DMS53 treated with DMSO at 0.1 percent for 48 hours (cell line): ENCODE measurements around the gene TMEM30A.
A peak's percentile ranks its signal among the peaks of the same experiment; 100 is the strongest.

Experiments
- DNase-seq: peaks from one replicate; lab custom pipeline; 2025; ENCODE audit not compliant: unreplicated experiment; lab: John Stamatoyannopoulos, UW

Gene TMEM30A

DNA sequence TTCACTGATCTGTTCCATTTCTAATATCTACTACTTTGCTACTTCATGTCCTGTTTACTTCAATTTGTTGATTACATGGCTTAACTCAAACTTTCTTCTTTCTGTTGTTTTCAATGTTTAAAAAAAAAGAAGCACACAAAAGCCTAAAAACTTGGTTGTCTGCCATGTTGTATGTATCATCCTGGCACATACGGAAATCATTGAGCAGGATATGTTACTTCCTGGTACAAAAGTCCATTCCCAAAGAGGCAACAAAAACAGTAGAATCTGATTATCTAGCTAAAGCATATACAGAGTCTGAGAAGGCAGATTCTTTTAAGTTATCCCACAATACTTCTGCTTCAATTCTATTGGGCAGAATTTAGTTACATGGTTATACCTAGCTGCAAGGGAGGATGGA lies 64.2 kb downstream of the TMEM30A start:
- DNase-seq: no peak

DNA sequence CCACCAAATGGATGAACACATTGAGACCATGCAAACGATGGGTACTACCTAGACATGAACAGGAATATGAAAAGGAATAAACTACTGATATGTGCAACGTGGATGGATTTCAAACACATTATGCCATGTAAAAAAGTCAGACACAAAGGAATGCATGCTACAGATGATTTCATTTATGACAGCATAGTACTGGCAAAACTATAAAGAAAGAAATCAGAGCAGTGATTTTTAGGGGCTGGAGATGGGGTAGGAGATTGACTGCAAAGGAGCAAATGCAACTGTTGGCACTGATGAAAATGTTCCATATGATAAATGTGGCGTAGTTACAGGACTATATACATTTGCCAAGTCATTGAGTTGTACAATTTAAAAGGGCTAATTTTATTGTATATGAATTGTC lies 65.3 kb downstream of the TMEM30A start:
- no peak for DNase-seq

DNA sequence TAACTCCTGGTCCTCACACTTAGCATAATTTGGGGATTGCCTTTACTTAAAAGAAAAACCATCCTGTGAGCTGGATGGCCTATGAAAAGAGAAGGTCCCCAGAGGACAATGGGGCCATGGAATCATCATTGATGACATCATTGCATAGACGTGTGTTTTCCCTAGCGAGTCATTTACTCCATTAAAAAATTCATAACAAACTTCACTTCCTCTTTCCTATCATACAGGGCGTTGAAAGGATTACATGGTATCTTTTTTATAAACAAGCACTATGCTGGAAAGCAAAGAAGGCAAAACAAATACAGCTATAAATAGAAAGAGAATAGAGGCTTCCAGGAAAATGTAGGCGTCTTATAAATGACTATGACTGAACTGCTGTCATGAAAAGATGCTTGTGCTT lies 67.4 kb downstream of the TMEM30A start:
- DNase-seq: peak; percentile 38

DNA sequence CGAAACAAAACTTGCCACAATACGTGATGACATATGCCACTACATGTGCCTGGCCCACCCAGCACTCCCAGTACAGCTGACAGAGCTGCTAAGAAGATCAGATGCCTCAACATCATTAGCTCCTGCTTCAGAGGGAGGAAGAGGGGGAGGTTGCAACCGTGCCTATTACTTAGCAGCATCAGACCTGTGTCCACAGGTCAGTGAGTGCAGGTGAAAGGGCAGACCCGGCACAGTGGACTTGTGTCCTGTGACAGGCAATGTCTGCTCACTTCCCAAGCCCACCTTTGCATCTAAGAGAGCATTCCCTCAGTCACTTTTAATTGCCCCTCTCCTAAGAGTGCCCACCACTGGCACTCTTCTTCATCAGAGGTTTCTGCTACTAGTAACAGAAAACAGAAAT lies 69.3 kb downstream of the TMEM30A start:
- DNase-seq: no peak

DNA sequence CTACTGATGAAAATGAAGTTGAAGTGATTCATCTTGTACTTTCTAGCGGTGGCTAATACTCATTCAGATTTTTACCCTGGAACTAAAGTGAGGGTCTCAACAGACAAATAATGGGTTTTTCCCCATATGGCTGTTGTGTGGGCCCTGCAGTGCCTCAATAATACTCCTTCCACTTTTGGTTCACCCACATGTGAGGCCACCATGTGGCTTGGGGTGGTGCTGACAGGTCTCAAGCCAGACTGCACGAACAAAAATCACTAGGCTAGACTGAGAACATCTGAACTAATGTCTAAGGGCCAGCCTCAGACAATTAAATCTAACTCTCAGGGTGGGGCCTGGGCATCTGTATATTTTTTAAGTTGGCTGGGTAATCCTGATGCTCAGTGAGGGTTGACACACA lies 70.9 kb downstream of the TMEM30A start:
- DNase-seq: no peak

DNA sequence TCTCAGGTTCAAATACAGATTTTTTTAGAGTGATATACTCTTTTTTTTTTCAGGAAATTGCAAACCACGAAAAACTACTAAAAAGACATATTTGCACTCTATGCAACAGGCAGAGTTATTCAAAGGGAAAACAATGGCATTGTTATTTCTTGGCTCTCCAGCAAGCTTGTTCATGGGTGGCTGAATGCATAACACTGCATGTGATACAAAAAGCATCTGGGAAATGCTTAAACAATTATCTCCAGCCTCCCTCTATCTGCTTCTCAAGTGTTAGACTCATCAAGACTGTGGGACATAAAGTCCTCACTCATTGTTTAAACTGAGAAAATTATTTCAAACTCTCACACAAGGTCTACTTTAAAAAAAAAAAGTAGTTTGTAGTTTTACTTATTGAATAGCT lies 71.5 kb downstream of the TMEM30A start:
- DNase-seq: no peak

DNA sequence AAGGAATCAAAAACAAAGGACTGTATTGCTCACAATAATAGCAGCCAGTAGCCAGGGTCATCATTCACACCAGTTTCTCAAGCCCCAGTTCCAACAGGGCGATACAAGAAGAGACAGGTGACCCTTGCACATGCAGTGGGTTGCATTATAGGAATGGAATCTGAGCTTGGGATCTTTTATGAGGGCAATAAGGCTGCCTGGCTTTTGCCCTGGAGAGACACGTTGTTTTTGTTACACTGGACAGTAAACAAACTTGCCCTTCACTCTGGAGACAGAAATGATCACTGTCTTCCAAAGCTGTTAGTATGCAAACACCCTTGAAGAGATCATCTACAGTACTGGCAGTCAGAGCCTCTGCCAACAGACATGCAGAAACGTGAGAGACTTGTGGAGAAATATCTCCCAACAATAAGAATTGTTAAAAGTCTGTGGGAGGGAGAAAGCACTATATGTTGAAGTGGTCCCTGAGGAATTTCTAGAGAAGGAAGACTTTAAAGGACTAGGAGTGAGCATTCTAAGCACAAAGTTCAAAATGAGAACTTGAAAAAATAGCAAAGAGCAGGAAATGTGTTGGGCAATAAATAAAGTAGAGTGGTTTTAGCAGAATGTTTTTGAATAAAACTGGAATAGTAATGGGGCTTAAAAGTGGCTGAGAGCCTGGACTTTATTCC lies 72.5 kb downstream of the TMEM30A start:
- no peak for DNase-seq

DNA sequence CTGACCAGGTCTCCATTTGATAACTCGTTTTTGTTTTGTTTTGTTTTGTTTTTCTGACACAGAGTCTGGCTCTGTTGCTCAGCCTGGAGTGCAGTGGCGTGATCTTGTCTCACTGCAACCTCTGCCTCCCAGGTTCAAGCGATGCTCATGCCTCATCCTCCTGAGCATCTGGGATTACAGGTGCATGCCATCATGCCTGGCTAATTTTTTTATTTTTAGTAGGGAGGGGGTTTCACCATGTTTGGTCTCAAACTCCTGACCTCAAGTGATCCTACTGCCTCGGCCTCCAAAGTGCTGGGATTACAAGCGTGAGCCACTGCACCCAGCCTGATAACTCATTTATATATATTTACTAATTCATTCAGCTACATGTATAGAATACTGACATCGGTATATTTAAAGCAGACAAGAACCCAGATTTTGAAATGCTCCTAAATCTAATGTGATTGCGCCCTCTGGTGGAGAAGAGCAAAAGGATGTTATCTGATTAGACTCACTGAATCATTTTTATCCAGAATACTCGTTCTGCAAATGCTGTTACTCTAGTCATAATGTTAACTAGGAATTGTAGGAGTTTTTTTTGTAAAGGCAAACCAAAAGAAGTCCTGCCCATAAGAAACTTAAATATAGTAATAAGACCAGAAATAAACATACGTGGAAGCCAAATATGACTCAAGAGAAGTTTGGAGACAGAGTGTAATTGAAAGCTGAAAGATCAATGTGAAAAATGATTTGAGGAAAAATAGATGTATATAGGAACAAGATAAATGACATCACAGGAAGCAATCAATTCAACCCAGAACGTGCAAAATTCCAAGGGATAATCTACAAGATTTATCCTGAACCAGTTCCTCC lies 73.5 kb downstream of the TMEM30A start:
- peak; percentile 80 for DNase-seq

DNA sequence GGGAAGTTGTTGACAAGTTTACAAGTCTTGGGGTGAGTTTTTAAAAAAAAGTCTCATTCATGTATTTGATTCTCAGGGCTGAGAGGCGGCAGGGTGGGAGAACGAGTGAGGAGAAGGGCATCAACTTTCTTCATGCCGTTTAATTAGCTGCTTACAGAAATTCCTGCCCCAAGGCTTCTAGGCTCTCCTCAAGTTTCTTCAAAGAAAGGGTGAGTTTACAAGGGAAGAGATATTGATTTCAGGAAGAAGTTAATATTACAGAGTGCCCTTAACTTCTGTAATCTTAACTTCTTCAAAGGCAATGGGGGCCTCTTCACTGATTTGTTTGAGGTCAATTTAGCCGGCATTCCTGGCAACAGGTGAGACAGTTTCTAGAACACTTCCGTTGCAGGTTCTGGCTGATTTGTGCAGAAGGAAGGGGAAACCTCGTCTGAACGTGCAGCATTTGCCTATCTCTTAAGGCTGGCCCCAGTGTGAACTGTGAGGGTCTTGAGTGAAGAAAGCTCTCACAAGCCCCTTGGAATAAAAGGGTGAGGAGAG lies 75.3 kb downstream of the TMEM30A start:
- DNase-seq: no peak

DNA sequence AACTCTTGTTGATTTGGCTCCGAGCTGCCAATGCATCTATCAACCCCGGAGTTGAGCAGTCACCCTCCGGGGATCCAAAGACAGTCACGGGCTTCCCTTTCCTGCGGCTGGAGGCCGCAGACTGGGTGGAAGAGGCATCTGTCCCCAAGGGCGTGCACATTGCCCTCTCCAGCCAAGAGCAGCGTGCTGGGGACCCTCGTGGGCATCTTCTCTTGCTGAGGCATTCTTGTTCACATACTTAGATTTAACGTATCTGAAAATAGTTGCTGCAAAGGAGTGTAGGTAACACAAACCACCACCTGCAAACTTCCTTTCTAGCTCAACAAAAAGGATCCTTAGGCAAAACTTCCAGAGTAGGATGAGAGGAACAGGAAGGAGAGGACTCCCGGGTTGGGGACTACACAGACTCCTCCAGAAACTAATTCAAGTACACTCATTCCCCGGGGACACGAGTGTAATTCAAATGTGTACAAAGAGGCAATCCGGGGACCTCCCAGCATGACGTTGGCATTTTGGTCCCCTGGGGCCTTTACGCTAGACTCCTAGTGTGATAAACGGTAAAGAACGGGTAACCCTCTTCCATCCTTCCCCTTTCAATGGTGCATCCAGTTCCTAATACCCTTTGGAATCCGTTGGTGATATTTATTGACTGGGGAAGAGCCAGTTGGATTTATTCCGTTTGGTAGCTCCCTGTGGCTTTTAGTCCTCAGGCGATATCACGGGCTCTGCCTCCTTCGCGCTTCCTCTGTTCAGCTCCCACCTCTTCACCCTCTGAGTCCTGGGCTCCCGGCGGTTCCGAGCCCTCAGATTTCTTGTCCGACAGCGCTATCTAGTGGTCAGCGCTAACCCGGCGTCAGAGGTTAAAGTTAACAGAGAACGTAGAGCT lies 76.1 kb downstream of the TMEM30A start:
- DNase-seq: peak; percentile 91

DNA sequence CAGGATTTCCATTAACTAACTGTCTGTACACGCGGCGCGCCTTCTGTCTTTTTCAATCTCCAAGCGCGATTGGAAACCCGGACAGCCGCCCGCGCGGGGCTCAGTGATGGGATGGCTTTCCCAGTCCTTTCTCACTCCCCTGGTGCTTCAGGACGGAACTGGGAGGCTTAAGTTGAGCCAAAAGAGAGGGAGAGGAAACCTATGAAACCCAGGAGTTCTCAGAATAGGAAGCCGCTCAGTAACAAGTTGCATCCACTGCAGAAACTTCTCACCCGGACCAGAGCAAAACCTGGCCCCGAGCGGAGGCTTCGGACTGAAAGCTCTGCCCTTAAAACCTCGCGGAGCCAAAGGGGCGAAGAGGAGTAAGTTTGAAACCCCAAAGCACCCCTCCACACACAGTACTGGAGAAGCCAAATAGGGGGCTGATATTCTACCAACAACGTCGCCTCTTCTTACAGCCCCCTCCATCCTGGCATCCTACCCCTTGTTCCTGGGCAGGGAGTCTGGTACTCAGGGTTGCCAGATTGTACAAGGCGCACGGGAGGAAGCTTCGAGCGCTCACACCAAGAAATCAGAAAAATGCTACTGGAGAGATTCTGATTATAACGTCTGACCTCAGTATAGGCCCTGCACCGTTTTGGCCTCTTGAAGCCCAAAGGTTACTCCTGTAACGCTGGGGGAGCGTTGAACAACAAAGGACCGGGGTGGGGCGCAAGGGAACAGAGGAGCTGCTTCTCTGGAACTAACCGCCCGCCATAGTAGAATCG lies 77.8 kb downstream of the TMEM30A start:
- peak; percentile 60 for DNase-seq

DNA sequence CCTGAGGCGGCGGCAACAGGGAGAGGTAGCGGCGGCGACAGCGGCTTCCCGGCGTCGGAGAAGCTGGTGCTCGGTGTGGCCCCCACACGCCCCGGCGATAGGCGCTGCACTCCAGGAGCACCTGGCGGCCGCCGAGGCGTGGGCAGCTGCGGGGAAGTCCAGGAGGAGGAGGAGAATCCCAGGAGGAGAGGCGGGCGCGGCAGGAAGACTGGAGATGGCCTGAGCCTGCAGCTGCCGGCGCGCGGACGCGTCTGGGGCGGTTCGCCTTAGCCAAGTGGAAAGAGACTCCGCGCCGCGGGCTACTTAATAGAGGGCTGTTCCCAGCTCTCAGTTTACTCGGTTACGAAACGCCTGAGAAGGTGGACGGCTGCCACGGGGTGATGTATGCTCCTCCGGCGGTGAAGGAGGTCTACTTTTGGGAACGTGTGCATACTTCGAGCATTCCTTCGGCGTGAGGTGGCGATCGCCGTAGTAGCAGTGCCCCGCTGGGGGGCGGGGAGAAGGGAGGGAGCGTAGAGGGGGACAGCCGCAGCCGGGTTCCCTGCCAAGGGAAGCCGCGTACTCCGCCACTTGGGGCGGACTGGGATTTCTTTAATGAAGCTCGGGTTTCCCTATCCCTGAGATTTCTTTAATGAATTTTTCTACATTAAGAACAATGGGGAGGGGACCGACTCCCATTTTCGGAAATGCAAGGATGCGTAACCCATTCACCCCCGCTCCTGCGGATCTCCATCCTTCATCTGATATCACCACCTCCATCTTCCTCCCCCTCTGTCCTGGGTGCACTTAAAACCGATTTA lies 78.6 kb downstream of the TMEM30A start, which contains the start of gene COL12A1:
Gene COL12A1 (minus strand): TSS at position 278 of the 800 bp plus-strand sequence. CDS start 3,261 bp downstream, outside the sequence.
- DNase-seq: peak; percentile 66

DNA sequence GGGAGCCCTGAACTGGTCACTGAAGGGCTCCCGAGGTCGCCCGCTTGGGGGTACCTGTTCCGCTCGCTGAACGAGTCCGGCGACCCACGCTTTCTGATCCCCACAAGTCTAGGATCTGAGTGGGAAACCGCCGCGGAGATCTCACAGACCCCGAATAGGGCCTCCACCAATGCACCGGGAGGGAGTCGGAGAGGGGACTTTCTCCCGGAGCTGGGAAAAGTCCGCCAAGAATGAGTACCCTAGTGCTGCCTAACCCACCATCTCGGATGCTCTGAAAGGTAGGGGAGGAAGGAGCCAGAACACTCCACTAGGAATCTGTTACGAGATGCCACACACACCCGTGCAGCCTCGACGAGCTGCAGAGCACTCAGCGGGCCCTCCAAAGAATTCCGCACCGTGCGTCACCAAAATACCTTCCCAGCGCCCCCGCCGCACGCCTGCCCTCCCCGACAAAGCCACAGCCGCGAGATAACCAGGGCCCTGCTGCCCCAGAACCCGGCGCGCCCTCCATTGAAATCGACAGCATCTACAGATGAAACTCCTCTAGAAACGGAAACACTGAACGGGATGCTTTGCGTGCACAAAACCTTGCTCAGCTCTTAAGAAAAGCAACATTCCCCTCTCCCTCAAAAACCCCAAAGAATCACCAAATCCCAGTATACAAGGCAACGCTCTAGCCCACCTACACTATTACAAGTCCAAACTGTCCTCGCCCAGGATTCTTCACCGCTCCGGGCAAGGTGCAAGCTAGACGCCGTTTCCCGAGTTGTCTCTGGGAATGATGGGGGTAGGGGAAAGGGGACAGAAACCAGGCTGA lies 79.4 kb downstream of the TMEM30A start:
- peak; percentile 66 for DNase-seq

DNA sequence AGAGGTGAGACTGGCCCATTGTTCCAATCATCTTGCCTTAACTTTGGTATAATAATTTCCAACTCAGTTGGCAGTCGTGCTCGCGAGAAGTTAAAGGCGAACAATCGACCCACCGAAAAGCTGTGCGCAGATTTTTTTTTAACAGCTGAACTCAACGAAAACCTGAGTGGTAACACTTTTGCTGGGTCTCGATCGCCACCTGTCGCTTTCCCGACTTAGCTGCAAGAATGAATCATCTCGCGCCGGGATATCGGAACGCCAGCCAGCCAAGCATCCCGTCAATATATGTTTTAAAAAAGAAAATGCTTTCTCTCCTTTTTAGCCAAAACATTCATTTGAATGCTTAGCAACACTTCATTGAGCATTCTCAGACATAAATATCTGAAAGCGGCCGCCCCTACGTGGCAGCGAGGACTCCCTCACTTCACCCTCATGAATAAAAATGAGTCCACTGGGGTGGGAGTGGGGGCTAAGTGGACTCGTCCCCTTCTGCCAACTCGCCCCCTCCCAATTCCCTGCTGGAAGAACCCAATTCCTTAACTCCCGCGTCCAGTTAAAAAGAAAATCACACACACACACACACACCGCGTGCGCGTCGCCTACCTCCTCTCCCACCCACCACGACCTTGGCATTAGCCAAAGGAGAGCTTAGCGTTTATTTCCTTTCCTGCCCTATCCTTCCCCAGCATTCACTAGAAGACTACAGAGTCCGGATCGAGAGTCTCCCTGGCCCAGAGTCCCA lies 80.2 kb downstream of the TMEM30A start:
- peak; percentile 86 for DNase-seq

DNA sequence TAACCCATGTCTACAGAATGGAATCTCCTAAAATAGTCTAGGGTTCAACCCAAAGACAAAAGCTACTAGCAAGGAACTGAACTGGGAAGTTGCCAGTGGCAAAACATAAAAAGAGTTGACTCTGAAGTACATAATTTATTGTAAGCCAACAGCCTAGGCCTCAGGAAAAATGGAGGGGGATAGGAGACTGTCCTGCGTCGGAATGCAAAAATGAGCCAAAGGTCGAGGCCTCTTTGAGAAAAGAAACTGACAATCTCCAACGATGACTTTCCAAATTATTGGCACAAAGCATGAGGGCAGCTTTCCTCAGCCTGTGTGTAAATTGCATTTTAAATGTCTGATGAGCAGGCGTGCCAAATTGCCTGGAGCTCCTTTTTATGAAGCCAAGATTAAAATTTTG lies 80.9 kb downstream of the TMEM30A start:
- no peak for DNase-seq
